Mesenchymal stem cell (in vitro differentiated cells and primary cell): ENCODE measurements around the gene ZNF616.
"Not testable (repeated sequence)": the region's sequence is repeated elsewhere in the genome, so short reads cannot be mapped to it uniquely, and the experiment has no call there.

ENCODE experiments used
- DNase-seq: peaks from one replicate; pipeline ENCODE4 v3.0.0-alpha.2; 2013
- H2AFZ ChIP-seq: one replicate; pipeline ENCODE4 v1.6.1; 2013; ENCODE audit warnings: low read depth, mild to moderate bottlenecking, control low read depth, inconsistent platforms, low read length, moderate library complexity
- H2AK5ac ChIP-seq: 2 replicates; pipeline ENCODE4 v1.6.1; 2013; ENCODE audit warnings: low read length, moderate library complexity, mild to moderate bottlenecking, inconsistent platforms; ENCODE audit not compliant: severe bottlenecking
- H2BK120ac ChIP-seq: one replicate; pipeline ENCODE4 v1.6.1; 2013; ENCODE audit warnings: low read depth, mild to moderate bottlenecking, inconsistent platforms, low read length, moderate library complexity
- H2BK12ac ChIP-seq, 2 experiments: one replicate each; pipeline ENCODE4 v1.6.1; 2013; ENCODE audit warnings: inconsistent platforms in 2 of 2, low read length in 2 of 2, mild to moderate bottlenecking in 2 of 2, moderate library complexity in 2 of 2, control low read depth in 1 of 2
- H2BK15ac ChIP-seq: one replicate; pipeline ENCODE4 v1.6.1; 2013; ENCODE audit warnings: mild to moderate bottlenecking, low read depth, inconsistent platforms; ENCODE audit not compliant: poor library complexity, severe bottlenecking
- H2BK5ac ChIP-seq: 2 replicates; pipeline ENCODE4 v1.6.1; 2013; ENCODE audit warnings: low read depth, mild to moderate bottlenecking, low read length, control low read depth, inconsistent platforms; ENCODE audit not compliant: poor library complexity, severe bottlenecking
- H3K14ac ChIP-seq, 2 experiments: one replicate each; pipeline ENCODE4 v1.6.1; 2013; ENCODE audit warnings: inconsistent platforms in 2 of 2, low read length in 2 of 2, control low read depth in 1 of 2, mild to moderate bottlenecking in 1 of 2, moderate library complexity in 1 of 2
- H3K18ac ChIP-seq, 2 experiments: one replicate each; pipeline ENCODE4 v1.6.1; 2013; ENCODE audit warnings: inconsistent platforms in 2 of 2, low read length in 2 of 2, control low read depth in 1 of 2, low read depth in 1 of 2, mild to moderate bottlenecking in 1 of 2
- H3K23ac ChIP-seq, 2 experiments: one replicate each; pipeline ENCODE4 v1.6.1; 2013; ENCODE audit warnings: inconsistent platforms in 2 of 2, low read length in 2 of 2, mild to moderate bottlenecking in 2 of 2, moderate library complexity in 2 of 2, control low read depth in 1 of 2
- H3K27ac ChIP-seq: 2 replicates; pipeline ENCODE4 v1.5.1; 2013; ENCODE audit warnings: mild to moderate bottlenecking, moderate library complexity, low read length, control low read depth, inconsistent platforms; ENCODE audit not compliant: poor library complexity, severe bottlenecking
- H3K27me3 ChIP-seq, 2 experiments: 2 replicates each; pipeline versions ENCODE4 v1.6.1 to v1.7.0; 2013; ENCODE audit warnings: low read length in 2 of 2, mild to moderate bottlenecking in 2 of 2, moderate library complexity in 2 of 2, control low read depth in 1 of 2, inconsistent platforms in 1 of 2; ENCODE audit not compliant: control insufficient read depth in 1 of 2, insufficient read depth in 1 of 2
- H3K36me3 ChIP-seq, 2 experiments: 2 replicates each; pipeline versions ENCODE4 v1.6.1 to v1.7.0; 2013; ENCODE audit warnings: low read length in 2 of 2, control low read depth in 1 of 2, inconsistent platforms in 1 of 2, low read depth in 1 of 2, mild to moderate bottlenecking in 1 of 2; ENCODE audit not compliant: insufficient read depth in 2 of 2, control insufficient read depth in 1 of 2
- H3K4ac ChIP-seq, 2 experiments: one replicate each; pipeline ENCODE4 v1.6.1; 2013; ENCODE audit warnings: inconsistent platforms in 2 of 2, low read length in 2 of 2, mild to moderate bottlenecking in 2 of 2, moderate library complexity in 2 of 2, control low read depth in 1 of 2, low read depth in 1 of 2
- H3K4me1 ChIP-seq: 2 replicates; pipeline ENCODE4 v1.6.1; 2013; ENCODE audit warnings: low read depth, low read length, control low read depth; ENCODE audit not compliant: control insufficient read depth, insufficient read depth
- H3K4me2 ChIP-seq: 2 replicates; pipeline ENCODE4 v1.6.1; 2013; ENCODE audit warnings: low read length, mild to moderate bottlenecking, inconsistent platforms; ENCODE audit not compliant: poor library complexity, severe bottlenecking
- H3K4me3 ChIP-seq, 2 experiments: 2 replicates each; pipeline versions ENCODE4 v1.5.1 to v1.7.0; 2013; ENCODE audit warnings: low read length in 2 of 2, mild to moderate bottlenecking in 2 of 2, control low read depth in 1 of 2, low read depth in 1 of 2; ENCODE audit not compliant: insufficient read depth in 1 of 2
- H3K79me1 ChIP-seq: replicated peaks from 2 replicates; pipeline ENCODE4 v1.6.1; 2013; ENCODE audit warnings: mild to moderate bottlenecking, control low read depth, low read length, inconsistent platforms; ENCODE audit not compliant: poor library complexity, severe bottlenecking
- H3K9ac ChIP-seq: 2 replicates; pipeline ENCODE4 v1.7.0; 2013; ENCODE audit warnings: mild to moderate bottlenecking, low read length, moderate library complexity
- H3K9me3 ChIP-seq: 2 replicates; pipeline ENCODE4 v1.7.0; 2013; ENCODE audit warnings: mild to moderate bottlenecking, low read length; ENCODE audit not compliant: control insufficient read depth
- H4K8ac ChIP-seq: one replicate; pipeline ENCODE4 v1.6.1; 2013; ENCODE audit warnings: inconsistent platforms, mild to moderate bottlenecking, low read length, moderate library complexity
- H4K91ac ChIP-seq: one replicate; pipeline ENCODE4 v1.6.1; 2013; ENCODE audit warnings: mild to moderate bottlenecking, low read length, inconsistent platforms
- WGBS: methylation state at CpG from one replicate; pipeline ENCODE4 v1.1.7; 2013; ENCODE audit warnings: mixed read lengths; 5-methylcytosine and 5-hydroxymethylcytosine counted together

Gene ZNF616

GRCh38 chr19:52096416-52096815, 43.3 kb downstream of the ZNF616 start:
- peak overlapping the region in 1 of 2 experiments; percentile 64 for H3K4me3 ChIP-seq
- H4K91ac ChIP-seq, H3K18ac ChIP-seq, H2BK15ac ChIP-seq, H2BK120ac ChIP-seq, H2AK5ac ChIP-seq, H3K27me3 ChIP-seq, H3K4me2 ChIP-seq, H3K79me1 ChIP-seq, H3K27ac ChIP-seq, H3K23ac ChIP-seq, H2AFZ ChIP-seq, H4K8ac ChIP-seq, H2BK12ac ChIP-seq, H3K4ac ChIP-seq, H3K14ac ChIP-seq, DNase-seq, H3K4me1 ChIP-seq, H2BK5ac ChIP-seq: not testable (repeated sequence)
- peak overlapping the region; percentile 78 for H3K9ac ChIP-seq
- H3K36me3 ChIP-seq, result peaks cover 9 to 22% of the 10 kb centered on the region in 2 experiments
- H3K9me3 ChIP-seq, result peaks cover 48% of the 10 kb centered on the region
- 93% methylated on average over 3 of the region's 3 CpGs for WGBS

DNA sequence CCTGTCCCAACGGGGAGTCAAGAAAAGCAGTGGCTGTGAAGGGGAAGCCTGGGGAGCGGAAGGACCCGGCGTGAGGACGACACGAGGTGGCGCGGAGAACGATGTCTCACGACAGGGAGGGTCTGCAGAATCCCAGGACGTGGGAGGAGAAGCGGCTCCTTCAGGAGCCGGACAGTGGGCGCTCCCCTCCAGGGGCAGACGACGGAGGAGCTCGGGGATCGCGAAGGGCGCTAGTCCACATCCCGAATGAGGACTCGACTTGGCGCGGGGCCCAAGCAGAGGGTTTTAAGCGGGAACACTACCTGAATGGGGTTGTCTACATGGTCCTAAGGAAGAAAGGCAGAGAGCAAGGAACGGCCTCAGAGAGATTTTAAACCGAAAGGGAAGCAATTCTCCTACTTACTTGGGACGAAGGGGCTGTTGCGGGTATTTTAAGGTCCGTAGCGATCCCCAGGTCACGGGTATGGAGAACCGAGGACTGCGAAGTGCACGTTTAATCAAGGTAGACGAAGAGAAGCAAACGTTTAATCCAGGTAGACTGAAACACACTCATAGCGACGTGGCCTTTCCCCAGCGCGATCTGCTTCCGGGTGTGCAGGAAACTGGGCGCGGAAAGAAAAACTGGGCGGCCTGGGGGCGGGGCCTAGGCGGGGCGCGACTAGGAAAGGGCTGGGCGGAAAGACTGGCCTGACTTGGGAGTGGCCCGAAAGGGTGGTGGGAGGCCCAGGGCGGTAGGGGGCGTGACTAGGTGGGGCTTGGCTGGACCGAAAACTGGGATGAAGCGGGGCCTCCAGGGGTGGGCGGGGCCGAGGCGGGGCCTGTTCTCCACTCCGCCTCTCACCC, 44.3 kb downstream of the ZNF616 start, which contains the start of gene ZNF841:
ZNF841 (minus strand) TSS at position 594 of the 843 bp plus-strand sequence. CDS start 10,964 bp downstream, outside the sequence.
- Histone ChIP-seq H3K4me3 (peak within 1 kb of the TSS; percentile 73 to 97), H2BK5ac (no peak within 1 kb of the TSS), H2BK120ac (no peak within 1 kb of the TSS), H2BK12ac (peak within 1 kb of the TSS in 1 of 2 experiments; percentile 3), H3K79me1 (peaks cover 10% of the 10 kb centered on the region), H4K8ac (peak within 1 kb of the TSS; percentile 84), H3K4me1 (peaks cover 2% of the 10 kb centered on the region), H4K91ac (peak within 1 kb of the TSS; percentile 67), H3K27ac (peak within 1 kb of the TSS; percentile 91), H3K14ac (peak within 1 kb of the TSS in 1 of 2 experiments; percentile 73), H3K9me3 (peaks cover 54% of the 10 kb centered on the region), H3K4ac (peak within 1 kb of the TSS; percentile 54), H3K23ac (no peak within 1 kb of the TSS), H3K27me3 (no peaks in the 10 kb centered on the region), H2AK5ac (peak within 1 kb of the TSS; percentile 68), H3K36me3 (peaks cover 14 to 33% of the 10 kb centered on the region in 2 experiments), H2AFZ (peak within 1 kb of the TSS; percentile 46), H2BK15ac (no peak within 1 kb of the TSS), H3K4me2 (peak within 1 kb of the TSS; percentile 68), H3K9ac (peak within 1 kb of the TSS; percentile 97), H3K18ac (peak within 1 kb of the TSS; percentile 91)
- WGBS, result 2% methylated on average over 59 of the region's 59 CpGs
- peak; percentile 91 for DNase-seq

- Histone ChIP-seq H3K9me3 (peaks cover 57% of the 10 kb centered on the region), H3K9ac (peak overlapping the region; percentile 97), H3K79me1 (peaks cover 16% of the 10 kb centered on the region), H2BK15ac (no peak overlapping the region), H2BK12ac (no peak overlapping the region), H3K23ac (no peak overlapping the region), H4K91ac (no peak overlapping the region), H3K4me3 (peak overlapping the region; percentile 73 to 97), H3K4me2 (peak overlapping the region; percentile 68), H3K27ac (no peak overlapping the region), H3K4ac (peak overlapping the region in 1 of 2 experiments; percentile 9), H3K18ac (peak overlapping the region in 1 of 2 experiments; percentile 91), H3K36me3 (peaks cover 20 to 40% of the 10 kb centered on the region in 2 experiments), H3K14ac (no peak overlapping the region), H2BK120ac (no peak overlapping the region), H2AFZ (no peak overlapping the region), H2AK5ac (no peak overlapping the region), H4K8ac (no peak overlapping the region), H3K27me3 (no peaks in the 10 kb centered on the region), H2BK5ac (no peak overlapping the region), H3K4me1 (peaks cover 2% of the 10 kb centered on the region)
- WGBS, result 10% methylated on average over 9 of the region's 12 CpGs
- peak; percentile 21 for DNase-seq
Observed at GRCh38 chr19:52094526-52095130, 45.1 kb downstream of the ZNF616 start.

- Histone ChIP-seq H3K9me3 (peaks cover 99% of the 10 kb centered on the region), H3K4me1 (no peaks in the 10 kb centered on the region), H2BK15ac (no peak overlapping the region), H3K4ac (no peak overlapping the region), H3K27ac (no peak overlapping the region), H2BK12ac (no peak overlapping the region), H3K4me2 (no peak overlapping the region), H2AFZ (no peak overlapping the region), H3K9ac (no peak overlapping the region), H3K27me3 (no peaks in the 10 kb centered on the region), H2BK120ac (no peak overlapping the region), H3K18ac (no peak overlapping the region), H3K79me1 (peaks cover 48% of the 10 kb centered on the region), H2AK5ac (no peak overlapping the region), H4K8ac (no peak overlapping the region), H3K14ac (no peak overlapping the region), H3K36me3 (peaks cover 55 to 100% of the 10 kb centered on the region in 2 experiments), H3K4me3 (no peak overlapping the region), H2BK5ac (no peak overlapping the region), H4K91ac (no peak overlapping the region), H3K23ac (no peak overlapping the region)
- no peak for DNase-seq
Observed at GRCh38 chr19:52086481-52086880, 53.3 kb downstream of the ZNF616 start.
